Epidermal melanocyte (primary cell): Measurements from ENCODE around the gene MYBPC1.
A peak's percentile ranks its signal among the peaks of the same experiment; 100 is the strongest.
"Not testable (repeated sequence)": the region's sequence is repeated elsewhere in the genome, so short reads cannot be mapped to it uniquely, and the experiment has no call there.

ENCODE experiments used
- DNase-seq: peaks from one replicate; pipeline ENCODE4 v3.0.0; 2011; ENCODE audit warnings: low spot score; ENCODE audit not compliant: insufficient read length

MYBPC1 gene, protein sequence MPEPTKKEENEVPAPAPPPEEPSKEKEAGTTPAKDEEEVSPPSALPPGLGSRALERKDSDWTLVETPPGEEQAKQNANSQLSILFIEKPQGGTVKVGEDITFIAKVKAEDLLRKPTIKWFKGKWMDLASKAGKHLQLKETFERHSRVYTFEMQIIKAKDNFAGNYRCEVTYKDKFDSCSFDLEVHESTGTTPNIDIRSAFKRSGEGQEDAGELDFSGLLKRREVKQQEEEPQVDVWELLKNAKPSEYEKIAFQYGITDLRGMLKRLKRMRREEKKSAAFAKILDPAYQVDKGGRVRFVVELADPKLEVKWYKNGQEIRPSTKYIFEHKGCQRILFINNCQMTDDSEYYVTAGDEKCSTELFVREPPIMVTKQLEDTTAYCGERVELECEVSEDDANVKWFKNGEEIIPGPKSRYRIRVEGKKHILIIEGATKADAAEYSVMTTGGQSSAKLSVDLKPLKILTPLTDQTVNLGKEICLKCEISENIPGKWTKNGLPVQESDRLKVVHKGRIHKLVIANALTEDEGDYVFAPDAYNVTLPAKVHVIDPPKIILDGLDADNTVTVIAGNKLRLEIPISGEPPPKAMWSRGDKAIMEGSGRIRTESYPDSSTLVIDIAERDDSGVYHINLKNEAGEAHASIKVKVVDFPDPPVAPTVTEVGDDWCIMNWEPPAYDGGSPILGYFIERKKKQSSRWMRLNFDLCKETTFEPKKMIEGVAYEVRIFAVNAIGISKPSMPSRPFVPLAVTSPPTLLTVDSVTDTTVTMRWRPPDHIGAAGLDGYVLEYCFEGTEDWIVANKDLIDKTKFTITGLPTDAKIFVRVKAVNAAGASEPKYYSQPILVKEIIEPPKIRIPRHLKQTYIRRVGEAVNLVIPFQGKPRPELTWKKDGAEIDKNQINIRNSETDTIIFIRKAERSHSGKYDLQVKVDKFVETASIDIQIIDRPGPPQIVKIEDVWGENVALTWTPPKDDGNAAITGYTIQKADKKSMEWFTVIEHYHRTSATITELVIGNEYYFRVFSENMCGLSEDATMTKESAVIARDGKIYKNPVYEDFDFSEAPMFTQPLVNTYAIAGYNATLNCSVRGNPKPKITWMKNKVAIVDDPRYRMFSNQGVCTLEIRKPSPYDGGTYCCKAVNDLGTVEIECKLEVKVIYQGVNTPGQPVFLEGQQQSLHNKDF

GRCh38 chr12:101594700-101595099 is at the start of gene MYBPC1:
MYBPC1 (plus strand) TSS chr12:101594971; CDS start chr12:101595071, 100 bp downstream.
- DNase-seq, result no peak

DNA sequence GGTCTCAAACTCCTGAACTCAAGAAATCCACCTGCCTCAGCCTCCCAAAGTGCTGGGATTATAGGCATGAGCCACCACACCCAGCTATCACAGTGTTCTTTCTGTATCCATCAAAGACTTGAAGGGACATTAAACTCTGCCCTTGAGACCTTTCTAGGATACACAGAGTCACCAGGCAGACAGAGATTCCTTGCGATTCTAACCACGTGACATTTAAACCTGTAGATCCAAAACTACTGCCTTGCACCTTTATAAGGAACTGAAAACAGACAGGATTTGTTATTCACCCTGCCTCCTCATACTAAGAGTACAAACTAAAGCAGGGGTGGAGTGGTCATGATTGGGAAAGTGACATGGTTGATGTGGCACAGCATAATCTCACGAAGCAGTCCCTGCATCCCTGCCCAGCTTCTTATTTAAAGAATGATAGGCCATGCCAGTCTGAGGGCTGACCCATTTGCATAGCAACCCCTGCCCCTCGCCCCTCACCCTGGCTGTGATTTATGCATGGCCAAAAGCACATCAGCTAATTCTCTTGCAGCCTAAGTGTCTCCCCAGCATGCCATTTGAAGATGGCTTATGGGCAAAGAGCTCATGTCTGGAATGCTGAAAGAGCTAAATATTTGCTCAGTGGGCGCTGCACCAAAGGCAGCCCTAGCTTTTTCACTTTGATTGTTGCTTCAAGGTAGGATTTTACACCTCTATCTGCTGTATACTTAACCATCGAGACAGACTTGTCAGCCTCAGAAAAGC is 43.2 kb upstream of the MYBPC1 start:
- no peak for DNase-seq

DNA sequence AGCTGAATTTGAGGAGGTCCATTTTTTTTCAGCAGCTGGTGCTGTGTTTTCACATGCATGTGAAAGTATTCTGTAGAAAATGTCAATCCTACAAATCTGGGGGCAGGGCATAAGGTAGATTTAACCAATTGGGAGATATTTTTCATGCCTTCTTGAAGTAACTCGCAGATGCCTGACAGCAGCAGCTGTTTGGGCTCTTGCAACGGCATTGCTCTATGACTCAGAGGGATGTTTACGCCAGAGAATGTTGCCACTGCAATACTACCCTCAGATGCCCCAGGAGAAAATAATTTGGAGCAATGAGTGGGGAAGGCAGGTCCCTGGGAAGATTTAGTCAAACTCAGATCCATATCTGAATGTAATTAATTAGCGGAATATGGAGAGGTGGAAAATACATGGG is 42.5 kb upstream of the MYBPC1 start:
- DNase-seq, result no peak

DNA sequence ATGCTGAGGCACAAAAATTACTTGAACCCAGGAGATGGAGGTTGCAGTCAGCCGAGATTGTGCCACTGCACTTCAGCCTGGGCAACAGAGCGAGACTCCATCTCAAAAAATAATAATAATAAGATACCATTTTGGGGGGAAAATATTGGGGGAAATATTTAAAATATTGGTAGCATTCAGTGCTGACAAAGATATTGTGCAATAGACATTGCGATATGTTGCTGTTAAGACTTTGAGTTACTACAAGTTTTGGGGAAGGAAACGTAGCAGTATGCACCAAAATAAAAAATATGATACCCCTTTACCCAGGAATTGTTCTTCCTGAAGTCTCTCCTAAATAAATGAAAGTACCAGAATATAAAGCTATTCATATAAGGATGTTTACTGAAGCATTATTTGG is 37.7 kb upstream of the MYBPC1 start:
- no peak for DNase-seq

DNA sequence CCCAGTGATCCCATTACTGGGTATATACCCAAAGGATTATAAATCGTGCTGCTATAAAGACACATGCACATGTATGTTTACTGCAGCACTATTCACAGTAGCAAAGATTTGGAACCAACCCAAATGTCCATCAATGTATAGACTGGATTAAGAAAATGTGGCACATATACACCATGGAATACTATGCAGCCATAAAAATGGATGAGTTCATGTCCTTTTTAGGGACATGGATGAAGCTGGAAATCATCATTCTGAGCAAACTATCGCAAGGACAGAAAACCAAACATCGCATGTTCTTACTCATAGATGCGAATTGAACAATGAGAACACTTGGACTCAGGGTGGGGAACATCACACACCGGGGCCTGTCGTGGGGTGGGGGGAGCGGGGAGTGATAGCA is 36.0 kb upstream of the MYBPC1 start:
- DNase-seq, result not testable (repeated sequence)

GRCh38 chr12:101563212-101563611 is 31.6 kb upstream of the MYBPC1 start:
- no peak for DNase-seq

- DNase-seq, result no peak
Measured at GRCh38 chr12:101564912-101565311, 29.9 kb upstream of the MYBPC1 start.

- DNase-seq, result no peak
Measured at GRCh38 chr12:101566318-101566717, 28.5 kb upstream of the MYBPC1 start.

GRCh38 chr12:101567918-101568317 is 26.9 kb upstream of the MYBPC1 start:
- no peak for DNase-seq

- peak; percentile 55 for DNase-seq
Measured at GRCh38 chr12:101570047-101570446, 24.7 kb upstream of the MYBPC1 start.

GRCh38 chr12:101571105-101571504 is 23.7 kb upstream of the MYBPC1 start:
- DNase-seq, result no peak

DNA sequence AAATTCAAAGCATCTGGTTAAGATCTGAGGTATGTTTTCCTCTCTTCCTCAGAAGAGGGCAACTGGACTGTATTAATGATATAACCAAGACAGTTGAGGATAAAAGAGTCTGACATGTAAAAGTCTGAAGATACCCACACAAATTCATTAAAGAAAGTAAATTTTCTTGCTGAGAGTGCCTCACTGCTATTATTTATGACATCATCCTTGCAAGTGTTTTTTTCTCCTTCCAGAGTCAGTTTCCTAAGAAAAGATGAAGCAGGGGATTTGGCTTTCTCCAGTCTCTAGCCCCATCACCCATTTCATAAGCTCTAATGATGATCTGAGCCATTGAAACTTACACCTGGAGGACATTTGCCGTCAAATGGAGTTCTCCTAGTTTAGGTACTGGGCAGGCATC is 21.0 kb upstream of the MYBPC1 start:
- no peak for DNase-seq

DNA sequence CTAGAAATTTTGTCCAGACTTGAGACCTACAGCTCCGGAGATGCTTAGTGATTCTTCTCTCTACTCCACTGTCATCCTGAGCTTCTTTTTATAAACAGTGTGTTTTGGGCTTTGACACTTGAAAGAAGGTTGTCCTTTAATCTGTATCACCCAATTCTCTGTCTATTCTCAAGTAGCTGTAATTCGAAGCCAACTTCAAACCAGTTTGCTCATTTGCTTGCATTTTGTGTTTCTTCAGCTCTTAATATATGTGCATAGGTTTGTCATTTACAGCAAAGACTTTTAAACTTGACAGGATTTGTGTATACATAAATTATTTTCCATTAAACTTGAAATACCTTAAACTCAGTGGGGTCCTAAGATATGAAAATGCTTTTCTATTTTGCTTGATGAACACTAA is 16.4 kb upstream of the MYBPC1 start:
- no peak for DNase-seq

DNA sequence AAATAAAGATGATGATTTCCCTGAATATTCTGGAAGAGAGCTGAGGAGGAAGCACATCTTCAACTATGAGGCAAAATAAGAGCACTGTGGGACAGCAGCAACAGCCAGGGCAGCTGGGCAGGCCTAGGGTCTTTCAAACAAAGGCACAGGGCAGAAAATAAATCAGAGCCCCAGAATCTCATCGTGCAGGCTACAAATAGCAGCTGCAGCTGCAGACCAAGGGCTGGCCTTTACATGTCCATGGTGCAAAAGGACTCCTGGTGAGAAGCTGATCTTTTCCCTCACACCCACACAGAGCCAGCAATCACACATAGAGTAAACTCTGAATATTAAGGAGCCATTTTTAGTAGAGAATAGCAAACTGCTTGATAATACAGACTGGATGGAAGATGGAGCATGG is 13.6 kb upstream of the MYBPC1 start:
- DNase-seq, result no peak

GRCh38 chr12:101582937-101583336 is 11.8 kb upstream of the MYBPC1 start:
- DNase-seq, result no peak

DNA sequence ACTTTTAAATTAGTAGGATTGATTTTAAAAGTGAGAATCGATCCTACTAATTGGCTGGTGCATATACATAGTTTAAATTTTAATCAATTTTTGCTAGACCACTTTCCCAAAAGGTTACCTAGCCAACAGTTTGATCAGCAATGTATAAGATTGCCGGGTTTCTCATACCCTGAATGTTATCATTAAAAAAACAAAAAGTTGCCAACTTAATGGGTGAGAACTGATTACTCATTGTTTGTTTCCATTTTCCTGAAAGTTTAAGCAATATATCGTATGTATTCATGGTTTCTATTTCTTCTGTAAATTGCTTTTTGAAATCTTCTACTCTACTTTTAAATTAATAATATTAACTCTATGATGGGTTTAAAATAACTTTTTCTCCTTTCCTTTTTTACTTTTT is 4.4 kb upstream of the MYBPC1 start:
- no peak for DNase-seq

DNA sequence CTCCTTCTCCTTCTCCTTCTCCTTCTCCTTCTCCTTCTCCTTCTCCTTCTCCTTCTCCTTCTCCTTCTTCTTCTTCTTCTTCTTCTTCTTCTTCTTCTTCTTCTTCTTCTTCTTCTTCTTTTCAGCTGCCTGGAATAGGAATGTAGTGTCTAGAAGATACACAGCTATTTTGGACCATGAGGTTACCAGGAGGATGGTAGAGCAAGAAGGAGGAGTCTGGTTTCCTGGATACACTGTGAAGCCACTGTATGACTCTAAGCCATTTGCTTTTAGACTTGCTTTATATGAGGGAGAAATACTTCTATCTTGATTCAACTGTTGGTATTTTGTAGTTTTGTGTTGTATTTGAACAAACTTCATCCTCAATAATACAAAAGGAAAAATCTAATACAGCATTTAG is 3.0 kb upstream of the MYBPC1 start:
- DNase-seq, result no peak

DNA sequence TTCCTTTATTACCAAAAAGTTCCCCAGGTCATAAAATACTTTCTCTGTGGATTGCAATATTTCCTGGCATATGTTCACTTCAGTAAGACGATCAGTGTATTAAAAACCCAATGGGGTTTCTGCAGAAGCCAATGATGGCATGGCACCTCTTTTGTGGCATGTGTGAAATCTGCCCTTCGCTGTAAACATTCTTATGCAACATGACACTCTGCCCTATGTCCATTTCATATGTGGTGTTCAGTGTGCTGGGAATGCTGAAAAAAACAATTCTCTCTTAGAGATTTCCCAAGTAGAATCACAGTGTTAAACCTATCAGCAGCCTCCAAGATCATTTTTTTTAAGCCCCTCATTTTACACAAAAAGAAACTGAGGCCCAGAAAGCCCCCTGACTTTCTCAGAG is 2.3 kb upstream of the MYBPC1 start:
- DNase-seq, result no peak

GRCh38 chr12:101592921-101593320 is 1.9 kb upstream of the MYBPC1 start:
- no peak for DNase-seq

DNA sequence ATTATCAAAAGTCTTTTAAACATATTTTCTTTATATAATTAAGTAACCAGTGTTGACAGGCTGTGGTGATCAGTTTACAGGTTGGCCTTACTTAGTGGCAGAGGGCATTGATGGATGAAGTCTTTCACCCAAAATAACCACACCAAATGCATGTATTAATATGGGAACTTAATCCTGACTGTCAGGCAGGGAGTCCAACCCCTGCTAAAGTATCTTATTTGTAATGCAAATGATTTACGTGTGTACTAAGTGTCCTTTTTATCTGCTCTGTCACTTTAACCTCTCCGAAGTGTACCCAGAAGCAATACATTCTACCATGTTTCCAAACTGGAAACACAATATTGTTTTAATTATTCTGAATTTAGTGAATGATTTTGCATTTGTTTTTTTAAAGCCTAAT is 1.4 kb downstream of the MYBPC1 start:
- DNase-seq, result no peak

GRCh38 chr12:101597164-101597563 is 2.4 kb downstream of the MYBPC1 start:
- no peak for DNase-seq
